H1 (cell line): Measurements from ENCODE around the gene GTSF1L.

Experiments used
- EP300 ChIP-seq, 2 experiments: IDR thresholded peaks; 1 replicate in 1 of 2; 2 replicates in 1 of 2; pipeline ENCODE4 v1.6.1; 2011 to 2012; ENCODE audit warnings: low read depth in 2 of 2, low read length in 2 of 2, mild to moderate bottlenecking in 2 of 2, borderline replicate concordance in 1 of 2, inconsistent platforms in 1 of 2, moderate library complexity in 1 of 2
- SRF ChIP-seq: IDR thresholded peaks from 2 replicates; pipeline ENCODE4 v1.6.1; 2011; ENCODE audit warnings: mild to moderate bottlenecking, low read depth, low read length, moderate library complexity
- TAF1 ChIP-seq: IDR thresholded peaks from 2 replicates; pipeline ENCODE4 v1.6.1; 2011; ENCODE audit warnings: mild to moderate bottlenecking, low read depth, low read length

- TF ChIP-seq TAF1 (no peak), SRF (no peak), EP300 (IDR thresholded peaks at IDR 0.05; ENCODE audit: borderline replicate concordance in 1 of 2, low read depth in 2 of 2, low read length in 2 of 2) (no peak)
These were observed 11.8 kb downstream of the GTSF1L start for GRCh38 chr20:43715044-43715443.
